ENCODE data around the gene RCVRN.

GRCh38 chr17:9897372-9897968 lies 7.6 kb downstream of the RCVRN start:
- TF ChIP-seq POLR2A (IDR thresholded peaks at IDR 0.05) (no peak), POLR2AphosphoS5 (IDR thresholded peaks at IDR 0.05) (no peak), CTCF (IDR thresholded peaks at IDR 0.05 in 8 of 11, conservative IDR thresholded peaks at IDR 0.05 in 3 of 11) (no peak)

Data from spleen (tissue), 7 donors.